Left ventricle myocardium inferior (tissue), 1 donor: ENCODE results near the gene RAMP2. TPM values are rescaled to one million over a fixed set of nuclear protein-coding genes. Genes with fewer than 3 reads are reported as not detected.

Experiments used
- DNase-seq: peaks from one replicate; pipeline ENCODE4 v3.0.0-alpha.2; 2020
- H3K27ac ChIP-seq: fragments of 200-600 bp; replicated peaks from 2 replicates; pipeline ENCODE4 v1.8.0; 2021
- H3K27me3 ChIP-seq: fragments of 200-600 bp; 2 replicates; pipeline ENCODE4 v1.8.0; 2021; ENCODE audit warnings: low read depth
- H3K36me3 ChIP-seq: fragments of 200-600 bp; 2 replicates; pipeline ENCODE4 v1.8.0; 2021
- H3K4me1 ChIP-seq: fragments of 200-600 bp; 2 replicates; pipeline ENCODE4 v1.8.0; 2021
- H3K4me3 ChIP-seq: fragments of 200-600 bp; 2 replicates; pipeline ENCODE4 v1.8.0; 2021; ENCODE audit warnings: mild to moderate bottlenecking, moderate library complexity
- H3K9me3 ChIP-seq: fragments of 200-600 bp; replicated peaks from 2 replicates; pipeline ENCODE4 v1.8.0; 2021
- CTCF ChIP-seq: fragments of 200-600 bp; IDR thresholded peaks from 2 replicates; pipeline ENCODE4 v1.8.0; 2021; ENCODE audit warnings: antibody characterized with exemption, mild to moderate bottlenecking, borderline replicate concordance
- intact Hi-C: fragments of 100-400 bp; cut with micrococcal nuclease; formaldehyde crosslinking; loops from one replicate; pipeline ENCODE4 v1.11.0; 2022
- total RNA-seq: library from RNA; stranded (reverse); fragmentation: NEBNext Ultra II Directional; extraction: Animal tissue kit (Norgen Biotek cat#: 25700); gene quantifications from one replicate; pipeline ENCODE4 v1.2.1, GENCODE V29; 2021
- donor health status: DM: no; HTN: yes; CAD: no; lungs with severe emphysema.

The RAMP2 gene
- total RNA-seq, 1 donor from 2014 or later: 37.7 TPM

GRCh38 chr17:42773290-42774035 lies 12.4 kb downstream of the RAMP2 start, which contains the start of gene VPS25:
VPS25 (plus strand) TSS chr17:42773449; CDS start chr17:42773476, 27 bp downstream.
- peaks cover 22% of the 10 kb centered on the region for H3K4me1 ChIP-seq
- H3K36me3 ChIP-seq: peaks cover 44% of the 10 kb centered on the region
- TF ChIP-seq CTCF: peak; percentile 36
- intact Hi-C loops: no loop called here
- no peaks in the 10 kb centered on the region for H3K27me3 ChIP-seq
- DNase-seq: peak; percentile 71
- H3K4me3 ChIP-seq: peak within 1 kb of the TSS; percentile 98
- no peaks in the 10 kb centered on the region for H3K9me3 ChIP-seq
- peak within 1 kb of the TSS; percentile 91 for H3K27ac ChIP-seq

- H3K4me3 ChIP-seq: peak overlapping the region; percentile 98
- H3K27me3 ChIP-seq: no peaks in the 10 kb centered on the region
- TF ChIP-seq CTCF: no peak
- DNase-seq: no peak
- no peaks in the 10 kb centered on the region for H3K9me3 ChIP-seq
- intact Hi-C loops: no loop called here
- peaks cover 52% of the 10 kb centered on the region for H3K36me3 ChIP-seq
- H3K4me1 ChIP-seq: peaks cover 22% of the 10 kb centered on the region
- peak overlapping the region; percentile 91 for H3K27ac ChIP-seq
Observed at GRCh38 chr17:42774066-42774745, 13.2 kb downstream of the RAMP2 start.

GRCh38 chr17:42775534-42776098 lies 14.6 kb downstream of the RAMP2 start:
- H3K27me3 ChIP-seq: peaks cover 12% of the 10 kb centered on the region
- H3K27ac ChIP-seq: no peak overlapping the region
- intact Hi-C loops: no loop called here
- H3K4me3 ChIP-seq: no peak overlapping the region
- no peak for DNase-seq
- H3K9me3 ChIP-seq: no peaks in the 10 kb centered on the region
- peaks cover 32% of the 10 kb centered on the region for H3K4me1 ChIP-seq
- H3K36me3 ChIP-seq: peaks cover 58% of the 10 kb centered on the region
- no peak for TF ChIP-seq CTCF

- no peak for DNase-seq
- Histone ChIP-seq H3K36me3 (peaks cover 58% of the 10 kb centered on the region), H3K9me3 (no peaks in the 10 kb centered on the region), H3K4me3 (no peak overlapping the region), H3K27me3 (peaks cover 41% of the 10 kb centered on the region), H3K27ac (no peak overlapping the region), H3K4me1 (peaks cover 27% of the 10 kb centered on the region)
- intact Hi-C loops: no loop called here
- no peak for TF ChIP-seq CTCF
Observed at GRCh38 chr17:42778570-42778969, 17.5 kb downstream of the RAMP2 start.

GRCh38 chr17:42779304-42779935 lies 18.4 kb downstream of the RAMP2 start:
- Histone ChIP-seq H3K27ac (no peak overlapping the region), H3K36me3 (peaks cover 55% of the 10 kb centered on the region)
- intact Hi-C loops: no loop called here

More at GRCh38 chr17:42779304-42779935, 18.4 kb downstream of the RAMP2 start:
- Histone ChIP-seq H3K4me1 (peaks cover 27% of the 10 kb centered on the region), H3K4me3 (no peak overlapping the region), H3K27me3 (peaks cover 50% of the 10 kb centered on the region), H3K9me3 (no peaks in the 10 kb centered on the region)
- DNase-seq: no peak
- TF ChIP-seq CTCF: no peak
